ENCODE results near the gene MMP21.

MMP21 gene

DNA sequence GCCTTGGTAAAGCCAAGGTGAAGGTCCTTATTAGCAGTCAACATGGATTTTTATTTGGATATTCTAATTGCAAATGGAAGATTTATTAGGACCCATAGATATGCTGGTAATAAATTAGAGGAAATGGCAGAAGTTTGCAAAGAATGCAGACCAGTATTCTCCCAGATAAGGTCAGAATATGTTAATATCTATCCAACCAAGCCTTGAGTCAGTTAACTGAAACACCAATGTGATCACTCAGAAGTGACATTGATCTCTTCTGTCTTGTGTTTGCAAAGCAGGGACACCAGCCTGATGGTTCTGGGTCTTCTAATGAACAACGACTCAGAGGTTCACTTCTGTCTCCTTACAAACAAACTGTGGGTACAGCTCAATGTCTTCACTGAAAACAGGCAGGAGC is 26.0 kb upstream of the MMP21 start:
- Mint-ChIP-seq H3K27ac (no peak overlapping the region), H3K36me3 (peaks cover 2% of the 10 kb centered on the region), H3K4me1 (no peaks in the 10 kb centered on the region), H3K27me3 (no peaks in the 10 kb centered on the region), H3K9me3 (no peaks in the 10 kb centered on the region), H3K4me3 (no peak overlapping the region)
- CTCF ChIA-PET: no interaction called here
- DNase-seq: no peak

DNA sequence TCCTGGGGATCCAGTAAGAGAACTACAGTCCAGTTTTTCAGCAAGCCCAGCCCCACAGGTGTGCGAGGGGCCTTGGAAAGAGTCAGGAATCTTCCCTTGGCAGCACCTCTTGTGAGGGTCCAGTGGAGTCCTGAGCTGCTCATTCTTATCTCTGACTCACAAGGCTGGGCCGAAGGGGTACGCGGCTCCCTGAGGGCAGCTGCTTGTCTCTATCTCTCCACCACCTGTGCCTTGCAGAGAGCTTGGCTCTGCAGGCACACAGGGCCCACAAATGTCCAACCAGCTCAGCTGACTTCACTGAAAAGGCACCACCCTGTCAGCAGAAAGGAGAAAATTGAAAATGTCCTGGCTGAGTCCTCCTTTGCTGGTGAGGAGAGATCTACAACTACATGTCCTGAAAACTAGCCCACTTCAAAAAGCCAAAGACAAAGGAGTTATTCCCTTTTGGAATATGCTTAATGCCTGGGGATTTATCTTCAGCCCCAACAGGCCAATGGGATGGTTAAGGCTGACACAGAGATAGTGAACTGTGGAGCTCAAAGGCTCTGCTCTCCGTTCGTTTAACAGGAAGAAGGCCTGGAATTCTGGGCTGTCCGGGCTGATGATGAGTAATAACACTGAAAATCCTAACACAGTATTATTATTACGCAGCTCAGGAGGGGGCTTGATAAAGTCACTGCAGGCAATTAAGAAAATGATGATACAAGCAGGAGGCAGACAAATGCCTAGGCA is 24.0 kb upstream of the MMP21 start:
- H3K9me3 Mint-ChIP-seq: no peaks in the 10 kb centered on the region
- no peak overlapping the region for H3K4me3 Mint-ChIP-seq
- DNase-seq: no peak
- CTCF ChIA-PET: no interaction called here
- peaks cover 4% of the 10 kb centered on the region for H3K36me3 Mint-ChIP-seq
- no peak overlapping the region for H3K27ac Mint-ChIP-seq
- no peaks in the 10 kb centered on the region for H3K4me1 Mint-ChIP-seq
- no peaks in the 10 kb centered on the region for H3K27me3 Mint-ChIP-seq

DNA sequence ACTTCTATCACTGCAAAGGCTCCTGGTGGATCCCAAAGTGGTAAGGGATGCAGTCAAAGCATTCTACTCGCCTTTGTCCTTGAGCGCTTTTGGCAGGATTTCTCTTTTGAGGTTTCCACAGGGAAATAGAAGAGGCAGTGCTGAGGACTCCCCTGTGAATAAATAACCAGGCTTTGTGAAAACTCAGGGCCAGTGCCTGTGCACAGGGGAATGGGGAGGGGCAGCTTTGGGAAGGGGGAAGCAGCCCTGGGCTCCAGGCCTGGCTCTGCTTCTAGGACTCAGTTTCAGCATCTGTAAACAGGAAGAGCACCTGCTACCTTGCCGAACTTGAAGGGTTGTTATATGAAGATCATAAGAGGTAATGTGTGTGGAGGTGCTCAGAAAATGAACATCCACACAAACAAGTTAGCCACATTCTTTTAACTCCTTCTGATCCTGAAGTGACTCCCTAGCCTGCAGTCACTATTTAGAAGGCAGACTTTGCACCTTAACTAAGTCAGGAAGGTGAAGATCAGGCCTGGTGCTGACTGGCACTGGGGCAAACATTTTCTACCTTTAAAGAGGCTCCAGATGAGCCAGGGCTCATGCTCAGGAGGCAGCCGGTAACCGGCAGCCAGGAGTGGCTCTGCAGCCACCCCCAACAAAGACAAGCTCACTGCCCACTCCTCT is 22.5 kb upstream of the MMP21 start:
- H3K27me3 Mint-ChIP-seq: no peaks in the 10 kb centered on the region
- no peak for DNase-seq
- CTCF ChIA-PET: no interaction called here
- peaks cover 14% of the 10 kb centered on the region for H3K36me3 Mint-ChIP-seq
- no peak overlapping the region for H3K4me3 Mint-ChIP-seq
- H3K4me1 Mint-ChIP-seq: no peaks in the 10 kb centered on the region
- H3K27ac Mint-ChIP-seq: no peak overlapping the region
- H3K9me3 Mint-ChIP-seq: no peaks in the 10 kb centered on the region

DNA sequence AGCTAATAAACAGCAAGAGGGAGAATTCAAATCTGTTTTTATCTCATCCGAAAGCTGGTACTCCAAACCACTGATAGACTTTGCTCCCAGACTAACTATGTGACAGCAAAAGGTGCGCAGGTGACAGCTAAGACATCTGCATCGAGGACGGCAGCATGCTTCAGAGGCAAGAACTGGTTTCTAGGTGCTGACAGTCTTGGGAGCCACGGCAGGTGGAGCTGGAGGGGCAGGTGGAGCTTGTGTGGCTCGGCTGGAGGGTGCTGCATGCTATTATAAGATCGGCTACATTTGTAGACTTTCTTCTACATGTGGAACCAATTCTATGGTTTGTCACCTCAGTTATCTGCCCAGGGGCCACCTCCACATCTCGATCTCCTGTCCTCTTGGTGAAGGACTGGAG is 21.8 kb upstream of the MMP21 start:
- no peak overlapping the region for H3K4me3 Mint-ChIP-seq
- no peaks in the 10 kb centered on the region for H3K4me1 Mint-ChIP-seq
- H3K27me3 Mint-ChIP-seq: no peaks in the 10 kb centered on the region
- peaks cover 16% of the 10 kb centered on the region for H3K36me3 Mint-ChIP-seq
- H3K9me3 Mint-ChIP-seq: no peaks in the 10 kb centered on the region
- no peak for DNase-seq
- H3K27ac Mint-ChIP-seq: no peak overlapping the region
- CTCF ChIA-PET: no interaction called here

DNA sequence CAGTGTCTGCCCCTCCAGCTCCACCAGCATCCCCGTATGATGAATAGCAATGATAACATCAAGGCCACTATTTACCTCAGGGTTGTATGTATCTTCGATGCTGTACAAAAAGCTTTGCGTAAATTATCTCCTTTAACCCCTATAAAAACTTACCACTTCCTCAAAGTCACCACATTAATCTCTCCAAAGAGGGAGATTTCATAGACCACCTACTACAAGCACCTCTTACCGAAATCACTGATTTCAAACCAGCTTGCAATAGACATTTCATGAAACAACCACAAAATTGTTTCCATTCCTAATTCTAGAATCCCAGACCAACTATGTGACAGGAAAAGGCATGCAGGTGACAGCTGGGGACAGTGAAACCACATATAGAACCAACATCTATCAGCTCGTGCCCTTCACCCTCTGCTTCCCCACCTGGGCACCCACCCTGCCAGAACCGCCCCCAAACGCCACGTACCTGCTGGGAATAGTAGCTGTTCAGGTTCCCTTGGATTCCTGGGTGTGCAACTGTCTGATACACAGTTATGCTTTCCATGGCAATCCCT is 20.1 kb upstream of the MMP21 start:
- CTCF ChIA-PET: no interaction called here
- Mint-ChIP-seq H3K4me3 (no peak overlapping the region), H3K27ac (no peak overlapping the region)

DNA sequence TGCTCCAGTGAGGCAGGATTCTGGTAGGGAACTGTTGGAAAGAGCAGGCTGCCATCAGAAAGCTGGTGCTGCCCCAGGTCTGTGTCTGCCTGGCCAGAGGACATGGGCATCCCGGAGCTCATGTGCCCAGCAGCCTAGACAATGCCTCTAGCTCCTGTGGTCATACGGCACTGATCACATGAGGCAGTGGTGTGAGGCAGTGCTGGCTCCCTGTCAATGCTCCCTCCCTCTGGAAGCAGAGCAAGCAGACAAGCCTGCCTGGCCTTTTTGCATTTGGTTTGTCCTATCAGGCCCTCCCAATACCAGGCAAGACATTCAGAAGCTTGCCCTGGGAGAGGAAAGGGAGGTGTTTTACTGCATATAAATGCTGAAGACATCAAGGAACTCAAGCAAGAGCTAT is 19.5 kb upstream of the MMP21 start:
- no peak for DNase-seq
- CTCF ChIA-PET: no interaction called here
- Mint-ChIP-seq H3K27me3 (no peaks in the 10 kb centered on the region), H3K4me3 (no peak overlapping the region), H3K9me3 (no peaks in the 10 kb centered on the region), H3K36me3 (peaks cover 22% of the 10 kb centered on the region), H3K4me1 (peaks cover under 1% of the 10 kb centered on the region), H3K27ac (no peak overlapping the region)

More for the DNA sequence above, 20.1 kb upstream of the MMP21 start:
- Mint-ChIP-seq H3K36me3 (peaks cover 21% of the 10 kb centered on the region), H3K4me1 (no peaks in the 10 kb centered on the region), H3K9me3 (no peaks in the 10 kb centered on the region), H3K27me3 (no peaks in the 10 kb centered on the region)
- DNase-seq: no peak

DNA sequence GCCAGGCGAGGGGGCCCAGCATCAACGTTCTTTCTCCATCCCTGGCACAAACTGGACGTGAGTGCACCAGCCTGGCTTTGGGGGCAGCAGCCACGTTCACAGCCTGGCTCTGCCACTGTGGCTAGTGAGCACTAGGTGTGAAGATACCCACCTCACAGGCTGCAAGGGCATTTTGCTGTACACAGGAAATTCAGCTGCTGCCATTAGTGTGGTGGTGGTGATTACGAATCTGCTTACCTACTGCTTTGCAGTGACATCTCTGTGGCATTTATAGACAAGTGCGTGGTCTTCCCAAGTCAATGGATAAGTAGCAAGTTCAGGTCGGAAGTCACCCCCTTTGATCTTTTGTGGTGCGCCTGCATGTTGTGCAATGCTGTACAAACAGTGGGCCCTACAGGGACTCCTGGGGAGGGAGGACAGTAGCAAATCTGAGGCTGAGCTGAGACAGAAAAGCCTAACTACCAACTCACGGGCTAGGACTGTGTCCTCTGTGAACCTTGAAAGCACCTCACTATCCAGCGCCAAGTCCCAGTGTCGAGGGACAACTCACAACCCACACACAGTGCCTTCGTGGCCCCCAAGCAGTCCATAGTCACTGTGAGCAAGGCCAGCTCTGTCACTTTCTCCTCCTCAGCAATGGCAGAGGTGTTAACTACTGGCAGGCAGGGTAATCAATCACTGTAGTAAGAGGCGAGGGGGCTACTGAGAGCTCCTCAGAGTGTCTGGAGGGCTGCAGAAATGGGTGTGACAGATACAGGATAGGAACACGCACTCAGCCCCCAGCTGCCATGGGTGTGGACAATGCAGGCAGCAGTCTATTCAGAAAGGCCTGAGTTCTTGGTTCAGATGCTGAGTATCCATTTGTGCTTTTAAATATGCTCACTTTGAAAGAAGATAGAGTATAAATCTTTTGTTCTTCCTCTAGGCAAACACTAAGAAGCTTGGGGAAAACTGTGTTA is 17.0 kb upstream of the MMP21 start:
- Mint-ChIP-seq H3K4me1 (peaks cover 18% of the 10 kb centered on the region), H3K27me3 (no peaks in the 10 kb centered on the region), H3K36me3 (peaks cover 30% of the 10 kb centered on the region), H3K27ac (no peak overlapping the region), H3K9me3 (no peaks in the 10 kb centered on the region), H3K4me3 (no peak overlapping the region)
- no peak for DNase-seq
- CTCF ChIA-PET: no interaction called here

DNA sequence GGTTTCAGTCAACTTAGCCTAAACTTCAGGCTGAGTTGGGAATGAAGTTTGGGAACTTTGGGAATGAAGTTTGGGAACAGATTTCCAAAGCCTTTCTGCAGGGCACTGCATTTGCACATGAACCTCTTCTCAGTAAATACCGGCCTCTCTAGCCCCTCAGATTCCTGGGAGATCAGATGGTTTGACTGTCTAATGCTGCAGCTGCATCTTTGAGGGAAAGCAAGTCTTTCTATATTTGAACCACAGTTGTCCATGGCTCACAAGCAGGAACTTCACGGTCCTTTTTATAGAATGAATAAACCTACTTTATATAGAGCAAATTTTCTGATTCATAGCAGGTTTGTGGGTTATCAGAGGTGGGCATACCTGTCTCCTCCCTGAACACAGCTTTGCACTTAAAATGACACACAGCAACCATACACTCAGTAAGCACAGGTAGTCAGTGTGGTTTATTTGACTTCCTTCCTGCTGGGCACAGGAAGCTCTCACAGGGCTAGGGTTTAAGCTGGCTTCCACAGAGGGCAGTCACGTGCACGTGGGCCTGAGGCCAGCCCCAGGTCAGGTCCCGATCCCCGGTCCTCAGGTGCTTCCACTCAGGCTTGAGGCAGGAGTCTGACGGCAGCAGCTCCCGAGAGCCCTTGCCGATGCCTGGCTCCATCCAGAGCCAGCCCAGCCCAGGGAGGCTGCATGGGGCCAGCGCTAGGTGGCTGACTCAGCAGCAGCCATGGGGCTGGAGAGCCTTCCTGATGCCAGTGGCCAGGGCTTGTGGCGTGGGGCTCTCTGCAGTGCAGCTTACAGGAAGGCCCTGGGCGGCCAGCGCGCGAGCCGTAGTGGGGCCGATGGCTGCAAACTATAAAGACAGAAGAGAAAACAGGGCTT is 12.8 kb upstream of the MMP21 start:
- no peaks in the 10 kb centered on the region for H3K9me3 Mint-ChIP-seq
- no peaks in the 10 kb centered on the region for H3K27me3 Mint-ChIP-seq
- H3K27ac Mint-ChIP-seq: peak overlapping the region; percentile 75
- peaks cover 17% of the 10 kb centered on the region for H3K36me3 Mint-ChIP-seq
- CTCF ChIA-PET: interaction anchor here (1.1 kb wide), 1 partner anchor 75 kb away, joined by 3 read pairs; no protein-coding TSS in a partner anchor
- no peak overlapping the region for H3K4me3 Mint-ChIP-seq
- H3K4me1 Mint-ChIP-seq: peaks cover 24% of the 10 kb centered on the region
- DNase-seq: no peak

DNA sequence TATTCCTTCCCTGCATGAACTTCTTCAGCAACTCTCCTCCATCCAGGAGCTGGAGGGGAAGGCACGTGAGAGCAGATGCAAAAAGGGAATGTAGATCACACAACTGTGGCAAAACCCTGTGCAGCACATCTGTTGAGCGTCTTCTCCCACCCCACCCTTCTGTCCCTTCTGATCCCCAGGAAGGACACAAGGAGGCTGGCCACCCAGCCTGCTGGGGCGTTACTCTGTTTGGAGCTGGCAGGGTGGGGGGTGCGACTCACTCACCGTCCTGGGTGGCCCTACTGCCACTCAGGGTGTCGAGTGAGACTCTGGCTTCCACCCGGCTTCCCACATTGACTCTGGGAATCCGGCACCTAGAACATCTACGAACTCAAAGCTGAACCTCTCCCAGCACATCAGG is 10.2 kb upstream of the MMP21 start:
- Mint-ChIP-seq H3K4me3 (no peak overlapping the region), H3K9me3 (no peaks in the 10 kb centered on the region), H3K4me1 (peaks cover 24% of the 10 kb centered on the region), H3K27me3 (no peaks in the 10 kb centered on the region), H3K36me3 (peaks cover 9% of the 10 kb centered on the region), H3K27ac (no peak overlapping the region)
- CTCF ChIA-PET: interaction anchor here (0.7 kb wide), 1 partner anchor 49 kb away, joined by 3 read pairs; no protein-coding TSS in a partner anchor
- no peak for DNase-seq

DNA sequence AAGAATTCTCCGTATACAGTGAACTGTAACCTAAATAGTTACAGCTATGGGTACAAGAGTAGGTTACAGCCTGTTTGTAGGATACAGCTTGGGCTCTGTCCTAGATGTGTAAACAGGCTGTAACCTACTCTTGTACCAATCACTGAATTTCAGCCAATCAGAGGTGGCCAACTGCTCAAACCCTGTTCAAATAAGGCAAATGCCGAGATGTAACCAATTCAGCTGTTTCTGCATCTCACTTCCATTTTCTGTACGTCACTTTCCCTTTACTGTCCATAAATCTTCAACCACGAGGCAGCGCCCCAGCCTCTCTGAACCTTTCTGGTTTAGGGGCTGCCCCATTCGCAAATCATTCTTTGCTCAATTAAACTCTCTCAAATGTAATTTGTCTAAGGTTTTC is 8.3 kb upstream of the MMP21 start:
- no peak for DNase-seq
- CTCF ChIA-PET: no interaction called here
- Mint-ChIP-seq H3K36me3 (peaks cover 5% of the 10 kb centered on the region), H3K27ac (no peak overlapping the region), H3K4me3 (no peak overlapping the region), H3K27me3 (no peaks in the 10 kb centered on the region), H3K4me1 (peaks cover 18% of the 10 kb centered on the region), H3K9me3 (no peaks in the 10 kb centered on the region)

DNA sequence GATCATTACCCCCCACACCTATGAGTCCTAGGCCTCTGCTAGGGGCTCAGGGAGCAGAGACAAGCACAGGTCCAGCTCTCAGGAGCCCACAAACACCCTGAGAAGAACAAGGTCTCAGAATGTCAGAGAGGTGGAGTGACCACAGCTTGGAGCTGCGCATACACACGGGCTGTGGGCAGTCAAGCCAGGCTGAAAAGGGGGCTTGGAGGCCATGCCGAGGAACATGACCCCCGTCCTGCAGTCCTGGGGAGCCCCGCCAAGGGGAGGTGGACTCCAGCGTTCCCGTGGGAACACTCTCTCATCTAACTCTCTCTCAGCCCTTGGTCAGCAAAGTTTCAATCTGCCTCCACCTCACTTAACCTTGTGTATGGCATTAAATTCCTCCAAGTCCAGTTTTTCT is 7.8 kb upstream of the MMP21 start:
- Mint-ChIP-seq H3K4me3 (no peak overlapping the region), H3K36me3 (peaks cover 3% of the 10 kb centered on the region), H3K27me3 (peaks cover under 1% of the 10 kb centered on the region), H3K4me1 (peaks cover 14% of the 10 kb centered on the region), H3K9me3 (no peaks in the 10 kb centered on the region), H3K27ac (no peak overlapping the region)
- CTCF ChIA-PET: no interaction called here
- no peak for DNase-seq

DNA sequence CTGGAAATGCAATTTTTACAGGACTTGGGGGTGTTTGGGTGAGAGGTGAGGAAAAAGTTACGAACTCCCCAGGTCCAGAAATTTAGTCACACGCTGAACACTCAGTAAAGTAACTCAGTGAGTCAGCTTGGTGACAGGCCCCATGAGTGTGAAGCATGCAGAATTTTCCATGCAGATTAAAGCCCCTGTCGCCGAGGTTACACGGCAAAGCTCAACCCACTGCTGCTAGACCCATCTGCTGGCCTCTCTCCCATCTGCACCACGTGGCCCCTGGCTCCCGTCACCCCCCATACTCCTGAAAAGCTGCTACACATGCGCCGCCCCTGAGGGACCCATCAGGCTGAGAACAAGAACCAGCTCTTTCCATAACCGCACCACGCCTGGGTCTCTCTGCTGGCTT is 7.0 kb upstream of the MMP21 start:
- CTCF ChIA-PET: no interaction called here
- no peaks in the 10 kb centered on the region for H3K36me3 Mint-ChIP-seq
- no peaks in the 10 kb centered on the region for H3K9me3 Mint-ChIP-seq
- no peak for DNase-seq
- peaks cover 6% of the 10 kb centered on the region for H3K4me1 Mint-ChIP-seq
- H3K4me3 Mint-ChIP-seq: no peak overlapping the region
- peaks cover 8% of the 10 kb centered on the region for H3K27me3 Mint-ChIP-seq
- H3K27ac Mint-ChIP-seq: no peak overlapping the region

DNA sequence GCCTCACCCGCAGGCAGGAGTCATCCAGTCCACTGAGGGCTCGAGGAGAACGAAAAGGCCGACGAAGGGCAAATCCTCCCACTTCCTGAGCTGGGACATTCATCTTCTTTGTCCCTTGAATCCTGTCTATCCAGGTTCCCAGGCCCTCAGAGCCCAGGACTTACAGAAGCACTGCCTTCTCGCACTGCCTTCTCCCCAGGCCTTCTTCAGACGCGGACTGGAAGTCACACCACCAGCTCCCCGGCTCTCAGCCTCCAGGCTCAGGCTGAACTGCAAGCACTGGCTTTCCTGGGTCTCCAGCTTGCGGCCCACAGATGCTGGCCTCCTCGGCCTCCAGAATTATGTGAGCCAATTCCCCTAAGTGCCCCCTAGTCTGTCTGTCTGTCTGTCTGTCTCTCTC is 6.4 kb upstream of the MMP21 start:
- Mint-ChIP-seq H3K4me1 (peaks cover under 1% of the 10 kb centered on the region), H3K4me3 (no peak overlapping the region), H3K27ac (no peak overlapping the region), H3K27me3 (peaks cover 14% of the 10 kb centered on the region), H3K9me3 (no peaks in the 10 kb centered on the region), H3K36me3 (no peaks in the 10 kb centered on the region)
- no peak for DNase-seq
- CTCF ChIA-PET: no interaction called here

Measured in activated naive CD4-positive, alpha-beta T cell treated with anti-CD3 and anti-CD28 coated beads, Interleukin-2, amount 10 ng/mL, durations not matched to agents 7 days and 5 days (primary cell).